HG02840 (cell line): Measurements from ENCODE around the gene SRRM5.
"Not testable (repeated sequence)": the region's sequence is repeated elsewhere in the genome, so short reads cannot be mapped to it uniquely, and the experiment has no call there.

Experiments used
- ATAC-seq: cut with Tn5 transposase; IDR thresholded peaks from one replicate; pipeline ENCODE4 v1.9.1; 2021; ENCODE audit warnings: mild to moderate bottlenecking, moderate library complexity, moderate number of reproducible peaks; ENCODE audit not compliant: unreplicated experiment, low FRiP score

The SRRM5 gene

DNA sequence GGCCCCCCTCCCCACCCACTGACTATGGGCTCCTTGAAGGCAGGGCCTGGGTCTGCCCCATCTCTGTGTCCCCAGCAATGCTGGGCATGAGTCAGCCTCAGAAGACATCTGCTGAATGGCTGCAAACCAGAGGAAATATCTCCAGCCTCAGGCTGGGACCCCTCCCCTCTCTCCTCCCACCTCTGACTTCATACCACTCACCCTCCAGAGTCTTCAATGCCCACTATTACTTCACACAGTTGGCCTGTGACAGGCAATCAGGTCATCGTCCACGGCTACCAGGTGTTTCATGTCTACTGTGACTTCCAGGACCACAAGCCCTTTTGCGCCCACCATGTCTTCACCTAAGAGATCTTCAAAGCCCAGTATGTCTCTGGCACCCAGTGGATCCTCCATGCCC, at the start of gene SRRM5:
Gene SRRM5 (plus strand): TSS at position 301 of the 400 bp plus-strand sequence. CDS start 34 bp downstream, at position 335.
- no peak for ATAC-seq

GRCh38 chr19:43562226-43562697, 49.6 kb upstream of the SRRM5 start:
- ATAC-seq: no peak

DNA sequence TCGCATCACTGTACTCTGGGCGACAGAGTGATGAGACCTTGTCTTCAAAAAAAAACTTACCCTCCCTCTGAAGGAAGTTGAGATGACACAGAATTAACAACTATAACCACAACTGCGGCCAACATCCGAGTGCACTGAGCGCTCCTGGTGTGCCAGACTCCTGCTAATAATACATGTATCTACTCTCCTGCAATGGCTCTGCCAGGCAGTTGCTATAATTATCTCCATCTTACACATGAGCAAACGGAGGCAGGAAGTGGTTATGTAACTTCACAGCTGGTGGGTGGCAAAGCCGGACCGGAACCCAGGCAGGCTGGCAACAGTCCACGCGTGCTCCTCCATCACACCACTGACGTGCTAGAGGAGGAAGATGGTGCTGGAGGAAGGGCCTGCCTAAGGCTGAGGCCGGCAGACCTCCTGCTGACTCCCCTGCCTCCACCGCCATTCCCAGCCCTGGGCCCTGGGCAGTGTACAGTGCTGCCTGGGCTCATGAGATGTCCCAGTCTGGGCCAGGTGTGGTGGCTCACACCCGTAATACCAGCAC, 49.1 kb upstream of the SRRM5 start:
- no peak for ATAC-seq

GRCh38 chr19:43563816-43564457, 48.0 kb upstream of the SRRM5 start:
- no peak for ATAC-seq

GRCh38 chr19:43564800-43565199, 47.1 kb upstream of the SRRM5 start:
- no peak for ATAC-seq

DNA sequence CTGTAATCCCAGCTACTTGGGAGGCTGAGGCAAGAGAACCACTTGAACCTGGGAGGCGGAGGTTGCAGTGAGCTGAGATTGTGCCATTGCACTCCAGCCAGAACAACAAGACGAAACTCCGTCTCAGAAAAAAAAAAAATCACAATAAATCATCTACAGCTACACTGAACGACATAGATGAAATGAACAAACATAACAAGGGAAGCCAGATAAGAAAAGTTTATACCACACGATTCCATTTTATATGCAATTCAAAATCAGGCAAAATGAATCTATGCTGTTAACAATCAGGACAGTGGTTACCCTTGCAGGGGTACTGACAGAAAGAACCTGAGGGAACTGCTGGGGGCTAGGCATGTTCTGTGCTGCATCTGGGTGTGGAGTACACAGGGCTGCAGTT, 42.2 kb upstream of the SRRM5 start:
- no peak for ATAC-seq

DNA sequence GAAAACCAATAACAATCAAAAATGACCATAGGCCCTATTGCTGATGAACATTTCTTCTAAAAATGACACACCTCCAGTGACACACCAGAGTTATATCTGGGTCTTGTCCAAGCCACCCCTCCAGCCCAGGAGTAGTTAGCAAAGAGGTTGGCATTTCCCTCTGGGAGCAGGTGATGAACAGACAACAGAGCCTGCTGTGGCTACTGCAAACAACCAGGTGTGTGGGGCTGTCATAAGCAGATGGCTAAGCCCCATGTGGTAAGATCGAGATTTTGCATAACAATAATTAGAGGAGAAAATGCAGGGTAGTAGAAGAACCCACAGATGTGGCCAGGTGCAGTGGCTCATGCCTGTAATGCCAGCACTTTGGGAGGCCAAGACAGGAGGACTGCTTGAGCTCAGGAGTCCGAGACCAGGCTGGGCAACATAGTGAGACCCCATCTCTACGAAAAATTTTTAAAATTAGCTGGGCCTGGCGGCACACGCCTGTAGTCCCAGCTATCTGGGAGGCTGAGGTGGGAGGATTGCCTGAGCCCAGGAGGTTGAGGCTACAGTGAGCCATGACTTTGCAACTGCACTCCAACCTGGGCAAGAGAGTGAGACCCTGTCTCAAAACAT, 41.6 kb upstream of the SRRM5 start:
- ATAC-seq: no peak

- ATAC-seq: no peak
Observed at GRCh38 chr19:43572171-43572588, 39.7 kb upstream of the SRRM5 start.

DNA sequence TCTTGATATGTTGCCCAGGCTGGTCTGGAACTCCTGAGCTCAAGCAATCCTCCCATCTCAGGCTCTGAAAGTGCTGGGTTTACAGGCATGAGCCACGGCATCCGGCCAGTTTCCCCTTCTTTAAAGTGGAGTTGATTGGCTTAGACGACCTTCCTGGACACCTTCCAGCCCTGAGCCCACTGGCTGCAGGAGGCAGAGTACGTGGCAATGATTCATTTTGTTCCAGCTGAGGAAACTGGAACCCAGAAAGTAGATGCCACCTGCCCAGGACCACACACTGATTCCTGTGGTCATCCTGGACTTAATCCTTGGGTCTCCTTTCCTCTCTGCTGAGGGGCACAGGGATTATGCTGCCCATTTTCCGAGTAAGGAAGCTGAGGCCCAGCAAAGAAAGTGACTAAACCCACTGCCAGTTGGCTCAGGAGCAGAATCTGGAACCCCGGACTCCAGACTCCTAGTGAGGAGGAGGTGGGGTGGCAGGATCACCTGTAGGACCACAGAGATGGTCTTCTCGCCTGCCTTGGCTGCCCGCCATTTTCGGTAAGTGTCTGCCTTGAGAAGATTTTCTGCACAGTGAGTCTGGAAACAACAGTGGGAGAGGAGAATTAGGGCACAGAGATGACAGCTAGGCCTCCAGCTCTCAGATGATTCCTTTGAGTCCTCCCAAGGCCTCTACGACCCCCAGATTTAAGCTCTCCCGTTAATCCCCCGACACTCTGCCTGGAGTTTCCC, 37.3 kb upstream of the SRRM5 start:
- ATAC-seq: no peak

- ATAC-seq: peak; percentile 96
Observed at GRCh38 chr19:43575156-43575950, 36.5 kb upstream of the SRRM5 start, which contains the start of the genes PINLYP and XRCC1. Gene PINLYP, plus strand, starts transcription at chr19:43575801. Its CDS starts 1,391 bp downstream, at chr19:43577192. Gene XRCC1, minus strand, starts transcription at chr19:43575527. Its CDS starts 69 bp downstream, at chr19:43575458.

- no peak for ATAC-seq
Observed at GRCh38 chr19:43575955-43576878, 35.7 kb upstream of the SRRM5 start.

DNA sequence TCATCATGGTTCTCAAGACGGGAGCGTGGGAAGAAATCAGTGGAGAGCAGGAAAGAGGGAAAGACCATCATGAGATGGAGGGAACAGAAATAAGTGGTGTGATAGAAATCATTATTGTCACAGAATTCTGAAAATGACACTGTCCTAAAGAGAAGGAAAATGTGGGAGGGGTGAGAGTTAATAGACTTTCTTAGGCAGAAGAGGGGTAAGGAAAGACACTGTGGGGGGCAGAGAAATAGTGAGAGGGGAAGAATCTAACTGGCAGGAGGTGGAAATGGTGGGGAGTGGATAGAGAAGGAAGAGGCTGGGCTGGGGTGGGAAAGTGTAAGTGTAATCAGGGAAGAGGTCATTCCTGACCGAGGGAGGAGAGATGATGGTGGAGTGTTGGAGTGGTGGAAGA, 33.1 kb upstream of the SRRM5 start:
- no peak for ATAC-seq

DNA sequence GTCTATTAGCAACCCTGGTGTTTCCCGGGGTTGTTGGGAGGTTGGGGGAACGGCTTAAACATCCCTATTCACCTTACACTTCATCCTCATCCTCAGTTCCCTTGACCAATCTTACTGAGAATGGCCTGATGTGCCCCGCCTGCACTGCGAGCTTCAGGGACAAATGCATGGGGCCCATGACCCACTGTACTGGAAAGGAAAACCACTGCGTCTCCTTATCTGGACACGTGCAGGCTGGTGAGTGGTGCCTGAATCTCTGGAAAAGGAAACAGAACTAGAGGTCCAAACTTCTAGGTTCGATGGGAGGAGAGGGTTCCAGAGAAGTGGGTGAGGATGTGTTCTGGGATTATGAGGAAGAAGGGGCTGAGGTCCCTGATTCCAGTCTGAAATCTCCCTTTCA, 30.4 kb upstream of the SRRM5 start:
- ATAC-seq: no peak

GRCh38 chr19:43582495-43582894, 29.4 kb upstream of the SRRM5 start:
- no peak for ATAC-seq

GRCh38 chr19:43584484-43584883, 27.4 kb upstream of the SRRM5 start:
- no peak for ATAC-seq

DNA sequence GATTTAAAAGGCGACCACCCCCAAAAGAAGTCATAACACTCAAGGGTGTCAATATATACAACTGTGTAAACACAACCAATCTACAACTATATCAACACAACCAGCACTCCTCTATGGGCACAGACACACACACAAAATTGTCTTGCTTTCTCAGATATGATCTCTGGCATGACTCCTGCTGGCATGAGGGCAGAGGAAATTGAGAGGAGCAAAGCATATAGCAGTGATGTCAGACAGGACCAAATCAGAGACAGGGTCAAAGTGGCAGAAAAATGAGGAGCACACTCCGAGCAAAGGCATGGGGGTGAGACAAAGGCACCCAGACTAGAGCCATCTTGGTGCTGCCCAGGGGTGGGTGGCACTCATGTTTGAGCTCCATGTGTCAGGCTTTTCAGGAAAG, 25.5 kb upstream of the SRRM5 start:
- no peak for ATAC-seq

GRCh38 chr19:43587029-43587428, 24.9 kb upstream of the SRRM5 start:
- not testable (repeated sequence) for ATAC-seq

GRCh38 chr19:43589277-43589676, 22.6 kb upstream of the SRRM5 start:
- no peak for ATAC-seq

GRCh38 chr19:43589678-43590077, 22.2 kb upstream of the SRRM5 start:
- ATAC-seq: no peak
